ENCODE measurements around the gene GABRR1. TPM values are rescaled to one million over a fixed set of nuclear protein-coding genes. Genes with fewer than 3 reads are reported as not detected.

Gene GABRR1
- total RNA-seq, 3 donors from 2014 or later = not detected

Other genes starting within 250 kb of the GABRR1 start
- gene PNRC1, start 136.6 kb downstream of the GABRR1 start, total RNA-seq = 100 to 1,000 TPM; 221 to 290 (median 230) TPM
- gene SRSF12, start 99.3 kb downstream of the GABRR1 start, total RNA-seq = 1 to 10 TPM in 1 of 3 donors, under 1 TPM in 1, not detected in 1; 0.98 to 1.8 TPM
- gene PM20D2, start 71.3 kb downstream of the GABRR1 start, total RNA-seq = 10 to 100 TPM in 2 of 3 donors, 1 to 10 TPM in 1; 3.7 to 22.5 (median 21.3) TPM
- 1 to 10 TPM in 2 of 3 donors, under 1 TPM in 1; 0.32 to 3.3 (median 2.3) TPM for gene GABRR2, start 97.9 kb upstream of the GABRR1 start, total RNA-seq
- gene UBE2J1, start 135.4 kb upstream of the GABRR1 start, total RNA-seq = 10 to 100 TPM; 23.4 to 40.1 (median 34.4) TPM
- 10 to 100 TPM; 12.8 to 38.6 (median 23.9) TPM for gene RRAGD, start 194.9 kb upstream of the GABRR1 start, total RNA-seq
- gene ANKRD6, start 215.8 kb upstream of the GABRR1 start, total RNA-seq = 10 to 100 TPM in 2 of 3 donors, 1 to 10 TPM in 1; 9.6 to 23.7 (median 18.0) TPM

Measured in breast epithelium (tissue), 3 donors.